SH-SY5Y (cell line): Measurements from ENCODE around the gene STAG3.
"Not testable (repeated sequence)": the region's sequence is repeated elsewhere in the genome, so short reads cannot be mapped to it uniquely, and the experiment has no call there.

Experiments used
- GATA2 ChIP-seq: IDR thresholded peaks from 2 replicates; pipeline ENCODE4 v1.6.1; 2011; ENCODE audit warnings: mild to moderate bottlenecking, low read depth, low read length
- GATA3 ChIP-seq: IDR thresholded peaks from 2 replicates; pipeline ENCODE4 v1.6.1; 2011; ENCODE audit warnings: low read depth, mild to moderate bottlenecking, low read length, moderate library complexity

The STAG3 gene

GRCh38 chr7:100212631-100213286 lies 35.0 kb downstream of the STAG3 start:
- TF ChIP-seq GATA3 = no peak
- no peak for TF ChIP-seq GATA2

GRCh38 chr7:100213672-100214071 lies 36.0 kb downstream of the STAG3 start:
- TF ChIP-seq GATA3 = no peak
- no peak for TF ChIP-seq GATA2

- TF ChIP-seq GATA2 (no peak), GATA3 (no peak)
These were observed 38.2 kb downstream of the STAG3 start for GRCh38 chr7:100215895-100216294.

GRCh38 chr7:100219271-100219737 lies 41.6 kb downstream of the STAG3 start:
- TF ChIP-seq GATA2 = no peak
- TF ChIP-seq GATA3 = no peak

- not testable (repeated sequence) for TF ChIP-seq GATA3, GATA2
These were observed 42.3 kb downstream of the STAG3 start, which contains the start of gene PVRIG for GRCh38 chr7:100219801-100220585. TSS of gene PVRIG (plus strand) at chr7:100219949. CDS start at chr7:100219971, 22 bp downstream.

GRCh38 chr7:100220586-100221230 lies 43.0 kb downstream of the STAG3 start:
- TF ChIP-seq GATA3 = no peak
- TF ChIP-seq GATA2 = no peak

- no peak for TF ChIP-seq GATA3
- TF ChIP-seq GATA2 = no peak
These were observed 43.6 kb downstream of the STAG3 start for GRCh38 chr7:100221231-100221718.

GRCh38 chr7:100221767-100222444 lies 44.2 kb downstream of the STAG3 start:
- TF ChIP-seq GATA3 = no peak
- TF ChIP-seq GATA2 = no peak

- TF ChIP-seq GATA2 (no peak), GATA3 (no peak)
These were observed 44.9 kb downstream of the STAG3 start for GRCh38 chr7:100222445-100223132.

GRCh38 chr7:100247152-100247757 lies 69.5 kb downstream of the STAG3 start:
- TF ChIP-seq GATA2 (no peak), GATA3 (no peak)

GRCh38 chr7:100248483-100248882 lies 70.8 kb downstream of the STAG3 start:
- TF ChIP-seq GATA2 (no peak), GATA3 (no peak)

- TF ChIP-seq GATA2 (no peak), GATA3 (no peak)
These were observed 79.3 kb downstream of the STAG3 start for GRCh38 chr7:100257017-100257416.
